CD14-positive monocyte (primary cell): Measurements from ENCODE around the gene CFAP47. TPM values are rescaled to one million over a fixed set of nuclear protein-coding genes. Genes with fewer than 3 reads are reported as not detected.

ENCODE experiments used
- DNase-seq, 3 donors: peaks; one replicate each; pipeline ENCODE4 v3.0.0-alpha.2; 2011 to 2022
- H2AFZ ChIP-seq: 2 replicates; pipeline ENCODE4 v1.6.0; 2012; ENCODE audit warnings: mild to moderate bottlenecking, low read depth, low read length, inconsistent platforms; ENCODE audit not compliant: insufficient read depth, poor library complexity, severe bottlenecking
- H3K27ac ChIP-seq, 2 donors: 1 replicate in 1 of 2; 2 replicates in 1 of 2; pipeline ENCODE4 v1.5.1; 2012 to 2013; ENCODE audit warnings: low read length in 2 of 2, control low read depth in 1 of 2, inconsistent platforms in 1 of 2, low read depth in 1 of 2, mild to moderate bottlenecking in 1 of 2
- H3K27me3 ChIP-seq, 2 donors: one replicate each; pipeline versions ENCODE4 v1.6.0 to v1.6.1; 2011 to 2013; ENCODE audit warnings: low read length in 2 of 2; ENCODE audit not compliant: control insufficient read depth in 2 of 2, insufficient read depth in 2 of 2
- H3K36me3 ChIP-seq, 2 donors: replicated peaks in 1 of 2; 1 replicate in 1 of 2; 2 replicates in 1 of 2; pipeline versions ENCODE4 v1.5.1 to v1.6.1; 2012 to 2013; ENCODE audit warnings: low read length in 2 of 2, control low read depth in 1 of 2, inconsistent platforms in 1 of 2, mild to moderate bottlenecking in 1 of 2; ENCODE audit not compliant: insufficient read depth in 2 of 2, control insufficient read depth in 1 of 2
- H3K4me1 ChIP-seq, 2 donors: 1 replicate in 1 of 2; 2 replicates in 1 of 2; pipeline versions ENCODE4 v1.5.1 to v1.6.1; 2012 to 2013; ENCODE audit warnings: low read length in 2 of 2, control low read depth in 1 of 2, inconsistent platforms in 1 of 2, mild to moderate bottlenecking in 1 of 2, moderate library complexity in 1 of 2; ENCODE audit not compliant: insufficient read depth in 2 of 2, control insufficient read depth in 1 of 2
- H3K4me2 ChIP-seq: replicated peaks from 2 replicates; pipeline ENCODE3; 2012; ENCODE audit warnings: low read length, moderate library complexity, mild to moderate bottlenecking; ENCODE audit not compliant: poor library complexity, severe bottlenecking; ENCODE audit errors: extremely low read depth
- H3K4me3 ChIP-seq, 3 experiments: fragments of 200-600 bp in 1 of 3; sonication (generic) in 1 of 3; replicated peaks in 1 of 3; 1 replicate in 2 of 3; 2 replicates in 1 of 3; pipeline ENCODE4 v1.5.1; 2011 to 2013; ENCODE audit warnings: low read length in 3 of 3, mild to moderate bottlenecking in 3 of 3, control low read depth in 2 of 3, low read depth in 2 of 3, inconsistent platforms in 1 of 3, moderate library complexity in 1 of 3
- H3K79me2 ChIP-seq: 2 replicates; pipeline ENCODE4 v1.6.0; 2012; ENCODE audit warnings: mild to moderate bottlenecking, control low read depth, inconsistent platforms, low read length, moderate library complexity; ENCODE audit not compliant: insufficient read depth
- H3K9ac ChIP-seq: 2 replicates; pipeline ENCODE4 v1.6.0; 2017; ENCODE audit warnings: low read length, mild to moderate bottlenecking; ENCODE audit not compliant: insufficient read depth, poor library complexity, severe bottlenecking
- H3K9me3 ChIP-seq, 2 donors: replicated peaks in 1 of 2; 1 replicate in 1 of 2; 2 replicates in 1 of 2; pipeline versions ENCODE4 v1.5.1 to v1.6.1; 2012 to 2013; ENCODE audit warnings: low read length in 2 of 2, control low read depth in 1 of 2; ENCODE audit not compliant: control insufficient read depth in 1 of 2, insufficient read depth in 1 of 2
- H4K20me1 ChIP-seq: 2 replicates; pipeline ENCODE4 v1.6.0; 2012; ENCODE audit warnings: mild to moderate bottlenecking, low read length, control low read depth, moderate library complexity; ENCODE audit not compliant: insufficient read depth
- H3K27ac Mint-ChIP-seq, 7 donors: one replicate each; pipeline ENCODE4 v1.8.0; 2020; ENCODE audit warnings: mild to moderate bottlenecking in 7 of 7, mixed read lengths in 7 of 7, moderate library complexity in 6 of 7, inconsistent platforms in 2 of 7
- H3K27me3 Mint-ChIP-seq, 3 donors: one replicate each; pipeline ENCODE4 v1.8.0; 2021 to 2022; ENCODE audit warnings: low read depth in 3 of 3, mild to moderate bottlenecking in 3 of 3, mixed read lengths in 3 of 3, moderate library complexity in 3 of 3, inconsistent platforms in 1 of 3
- H3K36me3 Mint-ChIP-seq, 2 donors: one replicate each; pipeline ENCODE4 v1.8.0; 2020; ENCODE audit warnings: mixed read lengths in 2 of 2, inconsistent platforms in 1 of 2, mild to moderate bottlenecking in 1 of 2
- H3K4me1 Mint-ChIP-seq: one replicate; pipeline ENCODE4 v1.8.0; 2020; ENCODE audit warnings: mild to moderate bottlenecking, mixed read lengths
- H3K4me3 Mint-ChIP-seq, 2 donors: one replicate each; pipeline ENCODE4 v1.8.0; 2020; ENCODE audit warnings: mild to moderate bottlenecking in 2 of 2, mixed read lengths in 2 of 2, moderate library complexity in 1 of 2
- H3K9me3 Mint-ChIP-seq, 7 donors: one replicate each; pipeline ENCODE4 v1.8.0; 2020 to 2022; ENCODE audit warnings: mixed read lengths in 7 of 7, mild to moderate bottlenecking in 6 of 7, moderate library complexity in 6 of 7, inconsistent platforms in 2 of 7
- CTCF ChIP-seq: fragments of 200-600 bp; IDR thresholded peaks from one replicate; pipeline ENCODE4 v1.8.0; 2022; ENCODE audit warnings: antibody characterized with exemption, mild to moderate bottlenecking
- WGBS: methylation state at CpG from one replicate; pipeline ENCODE4 v1.1.5; 2013; ENCODE audit warnings: missing lambda C conversion rate; ENCODE audit not compliant: insufficient coverage; 5-methylcytosine and 5-hydroxymethylcytosine counted together
- intact Hi-C, 2 donors: fragments of 100-400 bp; cut with micrococcal nuclease; formaldehyde crosslinking; loops; one replicate each; pipeline versions ENCODE4 v1.15.0 to v1.15.1; 2023
- polyA plus RNA-seq, 3 donors: library from polyadenylated mRNA; depleted of rRNA in 1 of 3; unstranded in 2 of 3; stranded (reverse) in 1 of 3; fragments of 300-500 nt in 2 of 3; fragments of >200 nt in 1 of 3; fragmentation: Illumina TruSeq in 2 of 3; gene quantifications; 1 replicate in 2 of 3; 2 replicates in 1 of 3; pipeline ENCODE4 v1.2.3, GENCODE V29; 2012 to 2021

Gene CFAP47
- polyA plus RNA-seq, 3 donors = not detected

GRCh38 chrX:36383495-36383894 lies 464.0 kb downstream of the CFAP47 start:
- H3K27me3 Mint-ChIP-seq = peaks cover 0 to 3% (median 0%) of the 10 kb centered on the region in 3 donors
- peaks cover 0 to 8% (median 2%) of the 10 kb centered on the region in 7 donors for H3K9me3 Mint-ChIP-seq
- Histone ChIP-seq H3K27me3 (no peaks in the 10 kb centered on the region), H2AFZ (no peak overlapping the region), H3K79me2 (no peaks in the 10 kb centered on the region), H4K20me1 (no peaks in the 10 kb centered on the region), H3K27ac (no peak overlapping the region), H3K4me1 (no peaks in the 10 kb centered on the region), H3K36me3 (no peaks in the 10 kb centered on the region), H3K9me3 (no peaks in the 10 kb centered on the region), H3K4me3 (no peak overlapping the region), H3K9ac (no peak overlapping the region), H3K4me2 (no peak overlapping the region)
- no peak for TF ChIP-seq CTCF
- intact Hi-C loops = no loop called here
- H3K4me1 Mint-ChIP-seq = no peaks in the 10 kb centered on the region
- H3K27ac Mint-ChIP-seq = no peak overlapping the region
- H3K4me3 Mint-ChIP-seq = no peak overlapping the region
- DNase-seq = no peak
- H3K36me3 Mint-ChIP-seq = no peaks in the 10 kb centered on the region
- WGBS = no CpG with 5 or more reads among the region's 4 CpGs

- H3K4me3 ChIP-seq = no peak overlapping the region
- H3K4me3 Mint-ChIP-seq = no peak overlapping the region
- no peaks in the 10 kb centered on the region for H3K27me3 Mint-ChIP-seq
- no peak for DNase-seq
- no peak overlapping the region for H3K27ac Mint-ChIP-seq
- no peaks in the 10 kb centered on the region for H3K27me3 ChIP-seq
- no peaks in the 10 kb centered on the region for H3K36me3 ChIP-seq
- no peaks in the 10 kb centered on the region for H3K79me2 ChIP-seq
- H3K4me1 Mint-ChIP-seq = no peaks in the 10 kb centered on the region
- no peak for TF ChIP-seq CTCF
- intact Hi-C loops = no loop called here
- no peaks in the 10 kb centered on the region for H3K9me3 ChIP-seq
- no CpG with 5 or more reads among the region's 4 CpGs for WGBS
- no peak overlapping the region for H3K27ac ChIP-seq
- H3K4me2 ChIP-seq = no peak overlapping the region
- H3K9ac ChIP-seq = no peak overlapping the region
- H3K36me3 Mint-ChIP-seq = no peaks in the 10 kb centered on the region
- H2AFZ ChIP-seq = no peak overlapping the region
- H3K9me3 Mint-ChIP-seq = peaks cover 0 to 7% (median 0%) of the 10 kb centered on the region in 7 donors
- H3K4me1 ChIP-seq = no peaks in the 10 kb centered on the region
- H4K20me1 ChIP-seq = no peaks in the 10 kb centered on the region
Observed at GRCh38 chrX:36388901-36389300, 469.4 kb downstream of the CFAP47 start.
